ENCODE measurements around the gene MCM9.

GRCh38 chr6:118952683-118953082 is 17.7 kb upstream of the MCM9 start:
- no peak for TF ChIP-seq CTCF (conservative IDR thresholded peaks at IDR 0.05 in 1 of 2, IDR thresholded peaks at IDR 0.05 in 1 of 2; ENCODE audit: low read depth in 1 of 2, low read length in 2 of 2)
- no peak for TF ChIP-seq EZH2 (IDR thresholded peaks at IDR 0.05; ENCODE audit: low read length, missing control alignments)
